Activated T-cell treated with anti-CD3 and anti-CD28 coated beads, Interleukin-2, amount 50 U/mL, for 72 hours (primary cell): ENCODE data around the gene MGST1. TPM values are rescaled to one million over a fixed set of nuclear protein-coding genes. Genes with fewer than 3 reads are reported as not detected.

ENCODE experiments used
- total RNA-seq, 2 donors: library from RNA; stranded (reverse); gene quantifications; one replicate each; pipeline ENCODE4 v1.2.3, GENCODE V29; 2022

The MGST1 gene
- total RNA-seq, 2 donors from 2014 or later: not detected

Other genes starting within 250 kb of the MGST1 start
- gene SLC15A5, start 70.0 kb upstream of the MGST1 start, total RNA-seq: not detected